ENCODE results near the gene CPNE5.
"Not testable (repeated sequence)": the region's sequence is repeated elsewhere in the genome, so short reads cannot be mapped to it uniquely, and the experiment has no call there.

The CPNE5 gene

GRCh38 chr6:36815962-36816735, 23.1 kb downstream of the CPNE5 start:
- DNase-seq (ENCODE audit: low read depth in 2 of 2), result no peak

GRCh38 chr6:36814249-36814648, 25.0 kb downstream of the CPNE5 start:
- DNase-seq (ENCODE audit: low read depth in 2 of 2), result no peak

- no peak for DNase-seq (ENCODE audit: low read depth in 2 of 2)
These were observed 25.7 kb downstream of the CPNE5 start for GRCh38 chr6:36813526-36813925.

GRCh38 chr6:36813047-36813446, 26.2 kb downstream of the CPNE5 start:
- not testable (repeated sequence) for DNase-seq (ENCODE audit: low read depth in 2 of 2)

- no peak for DNase-seq (ENCODE audit: low read depth in 2 of 2)
These were observed 29.1 kb downstream of the CPNE5 start for GRCh38 chr6:36809941-36810803.

- no peak for DNase-seq (ENCODE audit: low read depth in 2 of 2)
These were observed 30.1 kb downstream of the CPNE5 start for GRCh38 chr6:36809156-36809555.

GRCh38 chr6:36808634-36809033, 30.6 kb downstream of the CPNE5 start:
- DNase-seq (ENCODE audit: low read depth in 2 of 2), result no peak

- no peak for DNase-seq (ENCODE audit: low read depth in 2 of 2)
These were observed 31.5 kb downstream of the CPNE5 start for GRCh38 chr6:36807750-36808149.

- no peak for DNase-seq (ENCODE audit: low read depth in 2 of 2)
These were observed 32.1 kb downstream of the CPNE5 start for GRCh38 chr6:36807143-36807542.

GRCh38 chr6:36805917-36806316, 33.3 kb downstream of the CPNE5 start:
- no peak for DNase-seq (ENCODE audit: low read depth in 2 of 2)

GRCh38 chr6:36805096-36805797, 34.0 kb downstream of the CPNE5 start:
- DNase-seq (ENCODE audit: low read depth in 2 of 2), result no peak

- DNase-seq (ENCODE audit: low read depth in 2 of 2), result no peak
These were observed 34.7 kb downstream of the CPNE5 start for GRCh38 chr6:36804563-36804962.

- DNase-seq (ENCODE audit: low read depth in 2 of 2), result no peak
These were observed 35.3 kb downstream of the CPNE5 start for GRCh38 chr6:36803908-36804307.

- DNase-seq (ENCODE audit: low read depth in 2 of 2), result no peak
These were observed 35.8 kb downstream of the CPNE5 start for GRCh38 chr6:36803482-36803881.

- no peak for DNase-seq (ENCODE audit: low read depth in 2 of 2)
These were observed 38.8 kb downstream of the CPNE5 start for GRCh38 chr6:36800223-36801076.

GRCh38 chr6:36798852-36799251, 40.4 kb downstream of the CPNE5 start:
- no peak for DNase-seq (ENCODE audit: low read depth in 2 of 2)

- no peak for DNase-seq (ENCODE audit: low read depth in 2 of 2)
These were observed 41.6 kb downstream of the CPNE5 start for GRCh38 chr6:36797653-36798052.

- DNase-seq (ENCODE audit: low read depth in 2 of 2), result no peak
These were observed 42.2 kb downstream of the CPNE5 start for GRCh38 chr6:36797055-36797454.

GRCh38 chr6:36794713-36795065, 44.6 kb downstream of the CPNE5 start:
- DNase-seq (ENCODE audit: low read depth in 2 of 2), result no peak

- no peak for DNase-seq (ENCODE audit: low read depth in 2 of 2)
These were observed 45.1 kb downstream of the CPNE5 start for GRCh38 chr6:36793913-36794712.
